Peyer's patch (tissue), 4 donors: ENCODE measurements around the gene TMPRSS15.

Experiments used
- CTCF ChIP-seq, 6 experiments: fragments of 450-650 bp in 4 of 6; fragments of 200-600 bp in 2 of 6; sonication (generic) in 1 of 6; IDR thresholded peaks; one replicate each; pipeline ENCODE4 v1.5.1; 2017 to 2019; ENCODE audit warnings: antibody characterized with exemption in 6 of 6, mild to moderate bottlenecking in 3 of 6, moderate library complexity in 1 of 6
- POLR2A ChIP-seq, 2 donors: fragments of 450-650 bp; IDR thresholded peaks; one replicate each; pipeline ENCODE4 v1.5.1; 2017; ENCODE audit warnings: antibody characterized with exemption in 2 of 2, mild to moderate bottlenecking in 2 of 2, moderate library complexity in 2 of 2

- no peak for TF ChIP-seq CTCF (IDR thresholded peaks at IDR 0.05)
- no peak for TF ChIP-seq POLR2A (IDR thresholded peaks at IDR 0.05)
Observed at GRCh38 chr21:18252680-18253079, 150.9 kb downstream of the TMPRSS15 start.
